ENCODE results near the gene GABRR1. TPM values are rescaled to one million over a fixed set of nuclear protein-coding genes. Genes with fewer than 3 reads are reported as not detected.

The GABRR1 gene
- total and polyA plus RNA-seq, 2 donors (not counting 1 experiment from before 2014, with no cell fraction given): not detected

DNA sequence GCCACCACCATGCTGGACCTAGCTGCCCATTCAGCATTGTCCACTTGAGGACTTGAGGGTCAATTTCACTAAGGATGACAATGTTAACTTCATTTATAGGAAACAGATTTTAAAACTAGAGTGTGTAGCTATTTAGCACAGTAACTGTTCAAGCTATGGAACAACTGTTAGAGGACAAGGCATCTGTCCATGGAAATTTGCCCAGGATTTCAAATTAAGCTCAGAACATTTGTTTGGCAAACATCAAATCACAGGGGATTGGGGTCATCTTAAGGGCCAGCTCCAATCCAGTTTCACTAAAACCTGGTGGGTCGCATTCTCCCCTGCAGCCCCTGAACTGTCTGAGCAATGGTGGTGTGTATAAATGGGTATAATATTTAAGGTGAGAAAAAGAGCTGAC lies 36.2 kb downstream of the GABRR1 start:
- H3K9me3 ChIP-seq (ENCODE audit: control insufficient read depth, insufficient read depth, low read depth, low read length): no peaks in the 10 kb centered on the region
- H3K4me2 ChIP-seq (ENCODE audit: extremely low read depth, insufficient read depth, low read length): no peak overlapping the region
- H3K27ac ChIP-seq (ENCODE audit: insufficient read depth, low read length): no peak overlapping the region
- no peaks in the 10 kb centered on the region for H4K20me1 ChIP-seq (ENCODE audit: control insufficient read depth, extremely low read depth, insufficient read depth, low read length)
- no peaks in the 10 kb centered on the region for H3K36me3 ChIP-seq (ENCODE audit: control insufficient read depth, insufficient read depth, low read length)
- TF ChIP-seq CTCF (conservative IDR thresholded peaks at IDR 0.05 in 1 of 2, IDR thresholded peaks at IDR 0.05 in 1 of 2; ENCODE audit: low read depth in 1 of 2, low read length in 2 of 2) (no peak), EZH2 (IDR thresholded peaks at IDR 0.05; ENCODE audit: low read length, missing control alignments) (no peak)
- no peak for DNase-seq (ENCODE audit: low read depth in 2 of 2)
- H3K79me2 ChIP-seq (ENCODE audit: control insufficient read depth, insufficient read depth, low read length): no peaks in the 10 kb centered on the region
- H3K4me1 ChIP-seq (ENCODE audit: control insufficient read depth, extremely low read depth, insufficient read depth, low read length): no peaks in the 10 kb centered on the region
- H2AFZ ChIP-seq (ENCODE audit: low read length): no peak overlapping the region
- no peak overlapping the region for H3K4me3 ChIP-seq (replicated peaks in 1 of 4; ENCODE audit: control extremely low read depth in 1 of 4, insufficient read depth in 1 of 4, low read depth in 3 of 4, low read length in 4 of 4)
- H3K27me3 ChIP-seq (ENCODE audit: control insufficient read depth, insufficient read depth, low read length): peaks cover 3% of the 10 kb centered on the region
- no peak overlapping the region for H3K9ac ChIP-seq (ENCODE audit: insufficient read depth, low read length)

DNA sequence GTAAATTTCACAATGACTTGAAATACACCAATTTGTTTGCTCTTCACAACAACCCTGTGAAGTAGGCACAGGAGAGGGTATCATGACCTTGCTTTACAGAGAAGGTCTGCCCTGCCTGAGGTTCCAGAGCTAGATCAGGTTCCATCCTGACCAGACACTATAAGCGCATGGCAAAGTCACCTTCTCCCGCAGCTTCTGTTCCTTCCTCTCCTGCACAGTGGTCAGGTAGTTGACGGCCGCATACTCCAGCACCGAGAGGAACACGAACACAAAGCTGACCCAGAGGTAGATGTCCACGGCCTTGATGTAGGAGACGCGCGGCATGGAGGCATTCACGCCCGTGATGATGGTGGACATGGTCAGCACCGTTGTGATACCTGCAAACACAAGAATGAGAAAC lies 37.0 kb downstream of the GABRR1 start:
- H3K79me2 ChIP-seq (ENCODE audit: control insufficient read depth, insufficient read depth, low read length): no peaks in the 10 kb centered on the region
- no peak for TF ChIP-seq EZH2 (IDR thresholded peaks at IDR 0.05; ENCODE audit: low read length, missing control alignments)
- no peak for TF ChIP-seq CTCF (conservative IDR thresholded peaks at IDR 0.05 in 1 of 2, IDR thresholded peaks at IDR 0.05 in 1 of 2; ENCODE audit: low read depth in 1 of 2, low read length in 2 of 2)
- DNase-seq (ENCODE audit: low read depth in 2 of 2): no peak

GRCh38 chr6:89173634-89174033 lies 43.5 kb downstream of the GABRR1 start:
- no peaks in the 10 kb centered on the region for H4K20me1 ChIP-seq (ENCODE audit: control insufficient read depth, extremely low read depth, insufficient read depth, low read length)
- H3K27me3 ChIP-seq (ENCODE audit: control insufficient read depth, insufficient read depth, low read length): no peaks in the 10 kb centered on the region
- no peak for DNase-seq (ENCODE audit: low read depth in 2 of 2)
- no peaks in the 10 kb centered on the region for H3K9me3 ChIP-seq (ENCODE audit: control insufficient read depth, insufficient read depth, low read depth, low read length)
- H3K4me3 ChIP-seq (replicated peaks in 1 of 4; ENCODE audit: control extremely low read depth in 1 of 4, insufficient read depth in 1 of 4, low read depth in 3 of 4, low read length in 4 of 4): no peak overlapping the region
- H3K27ac ChIP-seq (ENCODE audit: insufficient read depth, low read length): no peak overlapping the region
- TF ChIP-seq CTCF (conservative IDR thresholded peaks at IDR 0.05 in 1 of 2, IDR thresholded peaks at IDR 0.05 in 1 of 2; ENCODE audit: low read depth in 1 of 2, low read length in 2 of 2) (no peak), EZH2 (IDR thresholded peaks at IDR 0.05; ENCODE audit: low read length, missing control alignments) (no peak)
- no peak overlapping the region for H2AFZ ChIP-seq (ENCODE audit: low read length)
- H3K4me2 ChIP-seq (ENCODE audit: extremely low read depth, insufficient read depth, low read length): no peak overlapping the region
- no peak overlapping the region for H3K9ac ChIP-seq (ENCODE audit: insufficient read depth, low read length)
- H3K36me3 ChIP-seq (ENCODE audit: control insufficient read depth, insufficient read depth, low read length): no peaks in the 10 kb centered on the region
- no peaks in the 10 kb centered on the region for H3K79me2 ChIP-seq (ENCODE audit: control insufficient read depth, insufficient read depth, low read length)
- no peaks in the 10 kb centered on the region for H3K4me1 ChIP-seq (ENCODE audit: control insufficient read depth, extremely low read depth, insufficient read depth, low read length)

More for the DNA sequence above, 37.0 kb downstream of the GABRR1 start:
- Histone ChIP-seq H2AFZ (ENCODE audit: low read length) (no peak overlapping the region), H3K27me3 (ENCODE audit: control insufficient read depth, insufficient read depth, low read length) (peaks cover 3% of the 10 kb centered on the region), H3K9ac (ENCODE audit: insufficient read depth, low read length) (no peak overlapping the region), H3K36me3 (ENCODE audit: control insufficient read depth, insufficient read depth, low read length) (no peaks in the 10 kb centered on the region), H3K4me2 (ENCODE audit: extremely low read depth, insufficient read depth, low read length) (no peak overlapping the region), H3K27ac (ENCODE audit: insufficient read depth, low read length) (no peak overlapping the region), H3K4me3 (replicated peaks in 1 of 4; ENCODE audit: control extremely low read depth in 1 of 4, insufficient read depth in 1 of 4, low read depth in 3 of 4, low read length in 4 of 4) (no peak overlapping the region), H3K4me1 (ENCODE audit: control insufficient read depth, extremely low read depth, insufficient read depth, low read length) (no peaks in the 10 kb centered on the region), H4K20me1 (ENCODE audit: control insufficient read depth, extremely low read depth, insufficient read depth, low read length) (no peaks in the 10 kb centered on the region), H3K9me3 (ENCODE audit: control insufficient read depth, insufficient read depth, low read depth, low read length) (no peaks in the 10 kb centered on the region)
